Measurements from ENCODE around the gene POU3F2. TPM values are rescaled to one million over a fixed set of nuclear protein-coding genes. Genes with fewer than 3 reads are reported as not detected.

Gene POU3F2
- total RNA-seq, 4 donors from 2014 or later: not detected

DNA sequence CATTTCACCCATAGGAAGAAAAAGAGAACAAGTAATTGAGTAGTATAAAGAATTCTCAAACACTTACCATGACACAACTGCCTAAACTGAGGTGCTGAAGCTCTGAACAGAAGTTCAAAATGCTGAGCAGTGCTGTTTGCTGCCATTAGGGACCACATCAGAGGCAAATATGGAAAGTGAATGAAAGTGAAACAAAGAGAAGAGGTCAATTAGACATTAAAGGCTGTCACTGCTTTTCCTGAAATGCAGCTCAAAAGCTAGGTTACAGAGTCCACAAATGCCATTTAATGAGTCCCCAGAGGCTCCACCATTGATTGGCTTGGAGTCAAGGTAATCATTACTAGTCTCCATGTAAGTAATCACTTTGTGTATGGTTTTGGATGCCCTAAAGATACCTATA is 46.1 kb downstream of the POU3F2 start:
- intact Hi-C loops (cut with DNase I; ENCODE audit: low total_unique reads): no loop called here
- TF ChIP-seq POLR2A (IDR thresholded peaks at IDR 0.05): no peak
- TF ChIP-seq, protein P1, sequence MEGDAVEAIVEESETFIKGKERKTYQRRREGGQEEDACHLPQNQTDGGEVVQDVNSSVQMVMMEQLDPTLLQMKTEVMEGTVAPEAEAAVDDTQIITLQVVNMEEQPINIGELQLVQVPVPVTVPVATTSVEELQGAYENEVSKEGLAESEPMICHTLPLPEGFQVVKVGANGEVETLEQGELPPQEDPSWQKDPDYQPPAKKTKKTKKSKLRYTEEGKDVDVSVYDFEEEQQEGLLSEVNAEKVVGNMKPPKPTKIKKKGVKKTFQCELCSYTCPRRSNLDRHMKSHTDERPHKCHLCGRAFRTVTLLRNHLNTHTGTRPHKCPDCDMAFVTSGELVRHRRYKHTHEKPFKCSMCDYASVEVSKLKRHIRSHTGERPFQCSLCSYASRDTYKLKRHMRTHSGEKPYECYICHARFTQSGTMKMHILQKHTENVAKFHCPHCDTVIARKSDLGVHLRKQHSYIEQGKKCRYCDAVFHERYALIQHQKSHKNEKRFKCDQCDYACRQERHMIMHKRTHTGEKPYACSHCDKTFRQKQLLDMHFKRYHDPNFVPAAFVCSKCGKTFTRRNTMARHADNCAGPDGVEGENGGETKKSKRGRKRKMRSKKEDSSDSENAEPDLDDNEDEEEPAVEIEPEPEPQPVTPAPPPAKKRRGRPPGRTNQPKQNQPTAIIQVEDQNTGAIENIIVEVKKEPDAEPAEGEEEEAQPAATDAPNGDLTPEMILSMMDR (IDR thresholded peaks at IDR 0.05): no peak
- DNase-seq (ENCODE audit: low spot score in 2 of 2): no peak
- no peak overlapping the region for H3K4me3 ChIP-seq (ENCODE audit: low read depth, poor library complexity, severe bottlenecking)

DNA sequence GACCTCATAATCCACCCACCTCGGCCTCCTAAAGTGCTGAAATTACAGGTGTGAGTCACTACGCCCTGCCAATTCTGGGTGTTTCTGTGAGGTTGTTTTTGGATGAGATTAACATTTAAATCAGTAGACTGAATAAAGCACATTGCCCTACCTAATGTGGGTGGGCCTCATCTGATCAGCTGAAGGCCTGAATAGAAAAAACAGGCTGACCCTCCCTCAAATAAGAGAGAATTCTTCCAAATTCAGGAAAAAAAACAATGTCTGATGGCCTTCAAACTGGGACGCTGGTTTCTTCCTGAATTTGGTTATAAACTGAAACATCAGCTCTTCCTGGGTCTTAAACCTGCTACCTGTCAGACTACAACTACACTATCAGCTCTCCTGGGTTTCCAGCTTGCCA is 51.0 kb downstream of the POU3F2 start:
- intact Hi-C loops (cut with DNase I; ENCODE audit: low total_unique reads): no loop called here
- no peak for TF ChIP-seq POLR2A (IDR thresholded peaks at IDR 0.05)
- TF ChIP-seq, protein P1 (IDR thresholded peaks at IDR 0.05): no peak
- H3K4me3 ChIP-seq (ENCODE audit: low read depth, poor library complexity, severe bottlenecking): no peak overlapping the region
- no peak for DNase-seq (ENCODE audit: low spot score in 2 of 2)
- 95 to 96% methylated on average over 3 of the region's 3 CpGs for WGBS, 2 donors

DNA sequence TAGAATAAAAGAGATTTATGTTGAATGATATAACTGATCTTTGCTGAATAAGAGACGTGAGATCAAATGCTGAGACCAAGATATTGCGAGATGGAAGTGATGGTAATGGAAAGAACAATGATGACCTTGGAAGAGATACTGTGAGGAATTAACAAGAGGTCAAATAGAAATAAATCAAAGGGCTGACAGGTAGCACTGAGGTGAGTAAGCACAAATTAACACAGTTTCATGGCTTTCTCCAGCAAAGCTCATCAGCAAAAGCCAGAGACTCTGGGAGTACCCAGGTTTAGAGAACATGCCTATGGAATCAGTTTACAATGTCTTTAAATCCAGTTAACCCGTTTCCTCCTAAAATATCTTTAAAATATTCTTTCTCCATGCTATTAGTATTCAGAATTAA is 53.3 kb downstream of the POU3F2 start:
- TF ChIP-seq POLR2A (IDR thresholded peaks at IDR 0.05): no peak
- TF ChIP-seq, protein P1 (IDR thresholded peaks at IDR 0.05): no peak
- DNase-seq (ENCODE audit: low spot score in 2 of 2): no peak
- no peak overlapping the region for H3K4me3 ChIP-seq (ENCODE audit: low read depth, poor library complexity, severe bottlenecking)
- intact Hi-C loops (cut with DNase I; ENCODE audit: low total_unique reads): no loop called here
- 98 to 99% methylated on average over 3 of the region's 3 CpGs for WGBS, 2 donors

Other genes with a start within 250 kb of the POU3F2 start
- gene FBXL4, start 113.4 kb downstream of the POU3F2 start, total RNA-seq: 10 to 100 TPM; 14.7 to 18.4 (median 17.3) TPM